ENCODE measurements around the gene TYW3. TPM values are rescaled to one million over a fixed set of nuclear protein-coding genes. Genes with fewer than 3 reads are reported as not detected.
A peak's percentile ranks its signal among the peaks of the same experiment; 100 is the strongest.

Gene TYW3
- polyA plus RNA-seq (2012; ENCODE audit: insufficient read depth, insufficient read length), result 33.9 TPM

- H3K4me3 ChIP-seq (ENCODE audit: low read length), result peak within 1 kb of the TSS; percentile 97
These were observed at the start of gene TYW3, which contains the start of gene CRYZ for GRCh38 chr1:74732960-74733603. Gene TYW3, plus strand, starts transcription at chr1:74733152. Its CDS starts 93 bp downstream, at chr1:74733245. Gene CRYZ, minus strand, starts transcription at chr1:74733050. Its CDS starts 8,229 bp downstream, at chr1:74724821.

GRCh38 chr1:74683656-74684055 lies 49.3 kb upstream of the TYW3 start:
- no peak for DNase-seq (ENCODE audit: low read depth, low spot score)
- H3K4me3 ChIP-seq (ENCODE audit: low read length), result no peak overlapping the region

More at GRCh38 chr1:74732960-74733603, at the start of gene TYW3, which contains the start of gene CRYZ:
- DNase-seq (ENCODE audit: low read depth, low spot score), result peak; percentile 93

- no peak for DNase-seq (ENCODE audit: low read depth, low spot score)
- H3K4me3 ChIP-seq (ENCODE audit: low read length), result no peak overlapping the region
These were observed 48.7 kb upstream of the TYW3 start for GRCh38 chr1:74684301-74684700.

GRCh38 chr1:74686928-74687327 lies 46.0 kb upstream of the TYW3 start:
- DNase-seq (ENCODE audit: low read depth, low spot score), result no peak
- no peak overlapping the region for H3K4me3 ChIP-seq (ENCODE audit: low read length)

GRCh38 chr1:74689621-74690363 lies 43.2 kb upstream of the TYW3 start:
- peak; percentile 54 for DNase-seq (ENCODE audit: low read depth, low spot score)

GRCh38 chr1:74690364-74690696 lies 42.6 kb upstream of the TYW3 start:
- no peak overlapping the region for H3K4me3 ChIP-seq (ENCODE audit: low read length)
- DNase-seq (ENCODE audit: low read depth, low spot score), result no peak

More at GRCh38 chr1:74689621-74690363, 43.2 kb upstream of the TYW3 start:
- no peak overlapping the region for H3K4me3 ChIP-seq (ENCODE audit: low read length)

GRCh38 chr1:74690909-74691308 lies 42.0 kb upstream of the TYW3 start:
- no peak overlapping the region for H3K4me3 ChIP-seq (ENCODE audit: low read length)
- DNase-seq (ENCODE audit: low read depth, low spot score), result no peak

- no peak for DNase-seq (ENCODE audit: low read depth, low spot score)
- no peak overlapping the region for H3K4me3 ChIP-seq (ENCODE audit: low read length)
These were observed 39.5 kb upstream of the TYW3 start for GRCh38 chr1:74693473-74693872.

- no peak overlapping the region for H3K4me3 ChIP-seq (ENCODE audit: low read length)
- no peak for DNase-seq (ENCODE audit: low read depth, low spot score)
These were observed 35.1 kb upstream of the TYW3 start for GRCh38 chr1:74697832-74698231.

- DNase-seq (ENCODE audit: low read depth, low spot score), result no peak
- no peak overlapping the region for H3K4me3 ChIP-seq (ENCODE audit: low read length)
These were observed 33.6 kb upstream of the TYW3 start for GRCh38 chr1:74699331-74699730.

GRCh38 chr1:74703386-74704182 lies 29.4 kb upstream of the TYW3 start:
- DNase-seq (ENCODE audit: low read depth, low spot score), result no peak
- H3K4me3 ChIP-seq (ENCODE audit: low read length), result no peak overlapping the region

GRCh38 chr1:74712881-74713280 lies 20.1 kb upstream of the TYW3 start:
- H3K4me3 ChIP-seq (ENCODE audit: low read length), result no peak overlapping the region
- no peak for DNase-seq (ENCODE audit: low read depth, low spot score)

GRCh38 chr1:74713849-74714248 lies 19.1 kb upstream of the TYW3 start:
- DNase-seq (ENCODE audit: low read depth, low spot score), result no peak

GRCh38 chr1:74714429-74715235 lies 18.3 kb upstream of the TYW3 start:
- no peak for DNase-seq (ENCODE audit: low read depth, low spot score)
- no peak overlapping the region for H3K4me3 ChIP-seq (ENCODE audit: low read length)

More at GRCh38 chr1:74713849-74714248, 19.1 kb upstream of the TYW3 start:
- H3K4me3 ChIP-seq (ENCODE audit: low read length), result no peak overlapping the region

GRCh38 chr1:74715236-74715502 lies 17.8 kb upstream of the TYW3 start:
- DNase-seq (ENCODE audit: low read depth, low spot score), result no peak
- H3K4me3 ChIP-seq (ENCODE audit: low read length), result no peak overlapping the region

- no peak for DNase-seq (ENCODE audit: low read depth, low spot score)
- no peak overlapping the region for H3K4me3 ChIP-seq (ENCODE audit: low read length)
These were observed 17.1 kb upstream of the TYW3 start for GRCh38 chr1:74715806-74716205.

- DNase-seq (ENCODE audit: low read depth, low spot score), result no peak
- no peak overlapping the region for H3K4me3 ChIP-seq (ENCODE audit: low read length)
These were observed 16.1 kb upstream of the TYW3 start for GRCh38 chr1:74716822-74717221.

- no peak overlapping the region for H3K4me3 ChIP-seq (ENCODE audit: low read length)
- no peak for DNase-seq (ENCODE audit: low read depth, low spot score)
These were observed 15.3 kb upstream of the TYW3 start for GRCh38 chr1:74717626-74718025.

- no peak for DNase-seq (ENCODE audit: low read depth, low spot score)
These were observed 6.9 kb upstream of the TYW3 start for GRCh38 chr1:74726063-74726462.

More at GRCh38 chr1:74726063-74726462, 6.9 kb upstream of the TYW3 start:
- no peak overlapping the region for H3K4me3 ChIP-seq (ENCODE audit: low read length)
